Small intestine (tissue), 7 donors: Measurements from ENCODE around the gene TMC5. TPM values are rescaled to one million over a fixed set of nuclear protein-coding genes. Genes with fewer than 3 reads are reported as not detected.
A peak's percentile ranks its signal among the peaks of the same experiment; 100 is the strongest.

Experiments
- DNase-seq, 2 donors: peaks; one replicate each; pipeline versions ENCODE4 v3.0.0 to v3.0.0-alpha.2; 2013
- FAIRE-seq: peaks from 2 replicates; lab custom pipeline; 2012; peaks lifted over from hg19 to GRCh38; lab: Jason Lieb, UNC
- H3K27ac ChIP-seq, 3 donors: one replicate each; pipeline ENCODE4 v1.5.1; 2013; ENCODE audit warnings: low read length in 2 of 3, mild to moderate bottlenecking in 2 of 3, control low read depth in 1 of 3, inconsistent platforms in 1 of 3, low read depth in 1 of 3, moderate library complexity in 1 of 3
- H3K27me3 ChIP-seq, 3 donors: one replicate each; pipeline ENCODE4 v1.6.1; 2013; ENCODE audit warnings: low read length in 3 of 3, inconsistent platforms in 1 of 3; ENCODE audit not compliant: control insufficient read depth in 3 of 3, insufficient read depth in 3 of 3
- H3K36me3 ChIP-seq, 3 donors: one replicate each; pipeline ENCODE4 v1.6.1; 2013; ENCODE audit warnings: low read length in 3 of 3, inconsistent platforms in 1 of 3, low read depth in 1 of 3, mild to moderate bottlenecking in 1 of 3, moderate library complexity in 1 of 3; ENCODE audit not compliant: control insufficient read depth in 3 of 3, insufficient read depth in 2 of 3
- H3K4me1 ChIP-seq, 3 donors: one replicate each; pipeline ENCODE4 v1.6.1; 2013; ENCODE audit warnings: low read length in 2 of 3, inconsistent platforms in 1 of 3, low read depth in 1 of 3, mild to moderate bottlenecking in 1 of 3, moderate library complexity in 1 of 3; ENCODE audit not compliant: control insufficient read depth in 3 of 3, insufficient read depth in 2 of 3
- H3K4me3 ChIP-seq, 3 donors: one replicate each; pipeline ENCODE4 v1.5.1; 2013; ENCODE audit warnings: low read length in 3 of 3, control low read depth in 1 of 3, inconsistent platforms in 1 of 3, low read depth in 1 of 3, mild to moderate bottlenecking in 1 of 3, moderate library complexity in 1 of 3
- H3K9me3 ChIP-seq, 2 donors: one replicate each; pipeline ENCODE4 v1.6.1; 2013; ENCODE audit warnings: low read depth in 1 of 2, low read length in 1 of 2; ENCODE audit not compliant: control insufficient read depth in 2 of 2, insufficient read depth in 1 of 2
- WGBS, 3 donors: extraction: QIAGEN DNeasy Blood & Tissue Kit; methylation state at CpG; one replicate each; pipeline ENCODE4 v1.1.7; 2013; 5-methylcytosine and 5-hydroxymethylcytosine counted together
- polyA plus RNA-seq, 4 donors: library from polyadenylated mRNA; stranded (reverse) in 3 of 4; unstranded in 1 of 4; fragments of 200-250 nt in 3 of 4; fragments of 120-200 nt in 1 of 4; gene quantifications; one replicate each; pipeline versions ENCODE4 v1.2.1 to v1.2.3, GENCODE V29; 2013
- donor health status: healthy with polysubstance abuse.
- donor health status: control.
- donor health status: control.
- donor health status: Bipolar disorder and iron deficiency.
- donor health status: healthy.

The TMC5 gene
- polyA plus RNA-seq, 4 donors: 35.2 to 91.6 (median 72.2) TPM

GRCh38 chr16:19486750-19487325 lies 69.2 kb downstream of the TMC5 start:
- no peaks in the 10 kb centered on the region for H3K9me3 ChIP-seq
- peaks cover 2 to 14% (median 5%) of the 10 kb centered on the region in 3 donors for H3K4me1 ChIP-seq
- H3K4me3 ChIP-seq: no peak overlapping the region
- 88 to 91% (median 89%) methylated on average over 10 of the region's 10 CpGs for WGBS, 3 donors
- no peak for FAIRE-seq
- DNase-seq: no peak
- peak overlapping the region in 1 of 3 donors; percentile 90 for H3K27ac ChIP-seq
- H3K36me3 ChIP-seq: peaks cover 0 to 54% (median 14%) of the 10 kb centered on the region in 3 donors
- no peaks in the 10 kb centered on the region for H3K27me3 ChIP-seq

GRCh38 chr16:19488213-19488640 lies 70.5 kb downstream of the TMC5 start:
- 0 to 30% (median 27%) methylated on average over 4 of the region's 4 CpGs for WGBS, 3 donors
- Histone ChIP-seq H3K4me3 (no peak overlapping the region), H3K4me1 (peaks cover 2 to 14% (median 5%) of the 10 kb centered on the region in 3 donors), H3K9me3 (no peaks in the 10 kb centered on the region), H3K27ac (peak overlapping the region; percentile 88 to 91 (median 90)), H3K27me3 (no peaks in the 10 kb centered on the region), H3K36me3 (peaks cover 0 to 55% (median 16%) of the 10 kb centered on the region in 3 donors)
- FAIRE-seq (no peak), DNase-seq (peak; percentile 92 to 98)

GRCh38 chr16:19490619-19491018 lies 72.9 kb downstream of the TMC5 start:
- H3K27me3 ChIP-seq: no peaks in the 10 kb centered on the region
- DNase-seq: no peak
- H3K9me3 ChIP-seq: no peaks in the 10 kb centered on the region
- no peak for FAIRE-seq
- H3K4me3 ChIP-seq: no peak overlapping the region
- peaks cover 0 to 54% (median 12%) of the 10 kb centered on the region in 3 donors for H3K36me3 ChIP-seq
- no peak overlapping the region for H3K27ac ChIP-seq
- H3K4me1 ChIP-seq: peaks cover 2 to 14% (median 5%) of the 10 kb centered on the region in 3 donors
- 65 to 92% (median 91%) methylated on average over 1 of the region's 1 CpG for WGBS, 3 donors

GRCh38 chr16:19497176-19497575 lies 79.5 kb downstream of the TMC5 start:
- WGBS, 3 donors: 78 to 86% (median 84%) methylated on average over 5 of the region's 5 CpGs
- Histone ChIP-seq H3K4me3 (no peak overlapping the region), H3K4me1 (no peaks in the 10 kb centered on the region), H3K36me3 (peaks cover 7 to 63% (median 10%) of the 10 kb centered on the region in 3 donors), H3K27ac (no peak overlapping the region), H3K9me3 (no peaks in the 10 kb centered on the region), H3K27me3 (no peaks in the 10 kb centered on the region)
- DNase-seq: no peak
- no peak for FAIRE-seq

- 68 to 76% (median 75%) methylated on average over 5 of the region's 5 CpGs for WGBS, 3 donors
- H3K9me3 ChIP-seq: no peaks in the 10 kb centered on the region
- H3K27me3 ChIP-seq: no peaks in the 10 kb centered on the region
- peaks cover 10 to 68% (median 10%) of the 10 kb centered on the region in 3 donors for H3K36me3 ChIP-seq
- H3K4me1 ChIP-seq: no peaks in the 10 kb centered on the region
- FAIRE-seq (no peak), DNase-seq (no peak)
- no peak overlapping the region for H3K4me3 ChIP-seq
- no peak overlapping the region for H3K27ac ChIP-seq
Measured at GRCh38 chr16:19499006-19499405, 81.3 kb downstream of the TMC5 start.

- Histone ChIP-seq H3K27me3 (no peaks in the 10 kb centered on the region), H3K9me3 (no peaks in the 10 kb centered on the region), H3K36me3 (peaks cover 10 to 64% (median 14%) of the 10 kb centered on the region in 3 donors), H3K27ac (no peak overlapping the region), H3K4me3 (no peak overlapping the region), H3K4me1 (no peaks in the 10 kb centered on the region)
- DNase-seq (no peak), FAIRE-seq (no peak)
- WGBS, 3 donors: 83 to 95% (median 83%) methylated on average over 3 of the region's 3 CpGs
Measured at GRCh38 chr16:19499481-19499880, 81.8 kb downstream of the TMC5 start.

GRCh38 chr16:19502395-19503131 lies 84.9 kb downstream of the TMC5 start:
- H3K4me1 ChIP-seq: no peaks in the 10 kb centered on the region
- 87 to 94% (median 93%) methylated on average over 3 of the region's 3 CpGs for WGBS, 3 donors
- H3K36me3 ChIP-seq: peaks cover 12 to 55% (median 18%) of the 10 kb centered on the region in 3 donors
- no peaks in the 10 kb centered on the region for H3K27me3 ChIP-seq
- H3K27ac ChIP-seq: no peak overlapping the region
- no peaks in the 10 kb centered on the region for H3K9me3 ChIP-seq
- FAIRE-seq: no peak
- DNase-seq: peak; percentile 75 to 85
- H3K4me3 ChIP-seq: no peak overlapping the region

- Histone ChIP-seq H3K4me1 (no peaks in the 10 kb centered on the region), H3K36me3 (peaks cover 10 to 50% (median 16%) of the 10 kb centered on the region in 3 donors), H3K27ac (no peak overlapping the region), H3K27me3 (no peaks in the 10 kb centered on the region), H3K4me3 (no peak overlapping the region), H3K9me3 (no peaks in the 10 kb centered on the region)
- DNase-seq (no peak), FAIRE-seq (no peak)
- 91 to 95% (median 94%) methylated on average over 5 of the region's 5 CpGs for WGBS, 3 donors
Measured at GRCh38 chr16:19503461-19504075, 85.9 kb downstream of the TMC5 start.
